ENCODE results near the gene MS4A12. TPM values are rescaled to one million over a fixed set of nuclear protein-coding genes. Genes with fewer than 3 reads are reported as not detected.

Gene MS4A12
- total and polyA plus RNA-seq, 9 of the 15 experiments (the other 6 are each of a cell fraction or from before 2014, with no cell fraction given): not detected

DNA sequence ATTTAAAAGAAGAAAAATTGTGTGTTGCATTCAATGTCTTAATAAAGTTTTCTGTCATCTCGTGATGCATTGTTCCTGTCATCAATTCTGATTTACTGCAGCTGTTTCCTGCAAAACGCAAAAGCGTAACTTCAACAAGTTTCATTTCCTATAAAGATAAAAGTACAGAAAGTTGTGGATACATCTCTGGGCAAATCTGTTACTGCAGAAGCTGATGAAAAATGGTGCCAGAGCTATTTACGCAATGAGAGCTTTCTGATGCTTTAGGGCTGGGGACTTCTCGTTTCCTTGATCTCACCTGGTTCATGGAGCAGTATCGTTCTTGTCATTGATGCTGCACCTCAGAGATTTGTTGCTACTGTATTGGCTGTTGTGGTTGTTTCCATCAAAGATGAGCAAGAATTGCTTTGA, 15.5 kb upstream of the MS4A12 start:
- H2AFZ ChIP-seq (ENCODE audit: low read depth, low read length): no peak overlapping the region
- no peaks in the 10 kb centered on the region for H3K79me2 ChIP-seq (ENCODE audit: control insufficient read depth, insufficient read depth, low read length)
- ATAC-seq (no peak), DNase-seq (ENCODE audit: extremely low read depth in 1 of 4, low spot score in 3 of 4) (no peak), FAIRE-seq (no peak)
- H3K4me2 ChIP-seq (ENCODE audit: insufficient read depth, low read length): no peak overlapping the region
- H3K9ac ChIP-seq (ENCODE audit: insufficient read depth in 1 of 2, low read depth in 2 of 2, low read length in 2 of 2): no peak overlapping the region
- ChIA-PET POLR2A (no interaction called here), CTCF (ENCODE audit: low intra/inter-chr PET ratio) (no interaction called here)
- H3K9me1 ChIP-seq (ENCODE audit: control insufficient read depth, insufficient read depth, low read length): no peaks in the 10 kb centered on the region
- H3K27ac ChIP-seq (ENCODE audit: extremely low read depth, low read depth, low read length): no peak overlapping the region
- BruUV-seq (replicated peaks): no TSS peak
- H3K9me3 ChIP-seq (replicated peaks; ENCODE audit: control insufficient read depth, insufficient read depth, low read depth, low read length): no peaks in the 10 kb centered on the region
- H3K27me3 ChIP-seq (ENCODE audit: control insufficient read depth in 2 of 2, insufficient read depth in 2 of 2, low read length in 2 of 2): no peaks in the 10 kb centered on the region
- WGBS (ENCODE audit: insufficient coverage, low coverage, missing lambda C conversion rate): under 1% methylated on average over 6 of the region's 6 CpGs
- no peak overlapping the region for H3K4me3 ChIP-seq
- TF ChIP-seq POU5F1 (IDR thresholded peaks at IDR 0.05; ENCODE audit: borderline replicate concordance, low read depth, low read length, partially characterized antibody) (no peak), KLF6 (CRISPR knock-in tag; IDR thresholded peaks at IDR 0.05; ENCODE audit: borderline replicate concordance) (no peak), ZNF583 (CRISPR knock-in tag; IDR thresholded peaks at IDR 0.05) (no peak), ZNF175 (CRISPR knock-in tag; IDR thresholded peaks at IDR 0.05; ENCODE audit: low read depth) (no peak), MIER1 (IDR thresholded peaks at IDR 0.05; ENCODE audit: low read depth) (no peak), FOXP1 (CRISPR knock-in tag; IDR thresholded peaks at IDR 0.05) (no peak), CBX5 (IDR thresholded peaks at IDR 0.05; ENCODE audit: borderline replicate concordance, low read depth) (no peak), ZNF316 (IDR thresholded peaks at IDR 0.05) (no peak), E2F1 (CRISPR knock-in tag; IDR thresholded peaks at IDR 0.05) (no peak), THRB (CRISPR knock-in tag; conservative IDR thresholded peaks at IDR 0.05) (no peak), FOXA1 (IDR thresholded peaks at IDR 0.05; ENCODE audit: borderline replicate concordance) (no peak), PTBP1 (IDR thresholded peaks at IDR 0.05; ENCODE audit: low read depth, low read length) (no peak)
- TF ChIP-seq, protein P1, sequence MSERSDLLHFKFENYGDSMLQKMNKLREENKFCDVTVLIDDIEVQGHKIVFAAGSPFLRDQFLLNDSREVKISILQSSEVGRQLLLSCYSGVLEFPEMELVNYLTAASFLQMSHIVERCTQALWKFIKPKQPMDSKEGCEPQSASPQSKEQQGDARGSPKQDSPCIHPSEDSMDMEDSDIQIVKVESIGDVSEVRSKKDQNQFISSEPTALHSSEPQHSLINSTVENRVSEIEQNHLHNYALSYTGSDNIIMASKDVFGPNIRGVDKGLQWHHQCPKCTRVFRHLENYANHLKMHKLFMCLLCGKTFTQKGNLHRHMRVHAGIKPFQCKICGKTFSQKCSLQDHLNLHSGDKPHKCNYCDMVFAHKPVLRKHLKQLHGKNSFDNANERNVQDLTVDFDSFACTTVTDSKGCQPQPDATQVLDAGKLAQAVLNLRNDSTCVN (CRISPR knock-in tag; IDR thresholded peaks at IDR 0.05): no peak
- H3K4me1 ChIP-seq (replicated peaks in 1 of 2; ENCODE audit: control insufficient read depth in 2 of 2, insufficient read depth in 2 of 2, low read length in 2 of 2): no peaks in the 10 kb centered on the region
- in situ Hi-C loops (cut with MboI) (no loop called here), intact Hi-C loops (cut with micrococcal nuclease) (no loop called here)
- H4K20me1 ChIP-seq (replicated peaks; ENCODE audit: control insufficient read depth, insufficient read depth, low read length): no peaks in the 10 kb centered on the region
- H3K36me3 ChIP-seq (ENCODE audit: control insufficient read depth, insufficient read depth, low read length): no peaks in the 10 kb centered on the region

Measured in K562 (cell line).